ENCODE measurements around the gene TRIM59. TPM values are rescaled to one million over a fixed set of nuclear protein-coding genes. Genes with fewer than 3 reads are reported as not detected.

Gene TRIM59
- total and polyA plus RNA-seq, 3 donors from 2014 or later = 9.1 to 20.6 (median 13.9) TPM

DNA sequence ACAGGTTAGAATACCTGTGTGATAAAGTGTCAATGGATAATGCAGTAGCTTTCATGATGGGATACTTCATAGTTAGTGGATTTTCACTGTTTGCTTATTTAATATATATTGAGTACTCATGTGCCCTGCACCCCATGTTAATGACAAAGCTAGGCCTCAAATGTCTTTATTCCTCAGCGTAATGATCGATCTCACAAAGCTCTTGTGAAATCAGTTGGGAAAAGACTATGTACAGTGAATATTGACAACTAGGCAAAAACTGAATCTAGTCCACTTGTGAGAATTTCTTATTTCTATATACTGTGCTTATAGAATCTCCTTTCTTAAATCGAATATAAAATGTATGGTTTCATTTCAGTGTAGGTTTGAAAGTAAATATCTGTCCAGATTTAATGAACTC lies 32.3 kb downstream of the TRIM59 start:
- H3K36me3 ChIP-seq (ENCODE audit: low read depth, missing control alignments) = no peaks in the 10 kb centered on the region
- no peaks in the 10 kb centered on the region for H3K4me1 ChIP-seq
- H3K4me3 ChIP-seq = no peak overlapping the region
- intact Hi-C loops (cut with DNase I; ENCODE audit: low total_unique reads) = no loop called here
- 57 to 80% methylated on average over 3 of the region's 3 CpGs for WGBS, 2 donors
- no peak overlapping the region for H3K27ac ChIP-seq
- H3K27me3 ChIP-seq = no peaks in the 10 kb centered on the region
- H3K9me3 ChIP-seq = no peaks in the 10 kb centered on the region
- TF ChIP-seq POLR2A (IDR thresholded peaks at IDR 0.05) (no peak), CTCF (IDR thresholded peaks at IDR 0.05) (no peak)
- DNase-seq = no peak

DNA sequence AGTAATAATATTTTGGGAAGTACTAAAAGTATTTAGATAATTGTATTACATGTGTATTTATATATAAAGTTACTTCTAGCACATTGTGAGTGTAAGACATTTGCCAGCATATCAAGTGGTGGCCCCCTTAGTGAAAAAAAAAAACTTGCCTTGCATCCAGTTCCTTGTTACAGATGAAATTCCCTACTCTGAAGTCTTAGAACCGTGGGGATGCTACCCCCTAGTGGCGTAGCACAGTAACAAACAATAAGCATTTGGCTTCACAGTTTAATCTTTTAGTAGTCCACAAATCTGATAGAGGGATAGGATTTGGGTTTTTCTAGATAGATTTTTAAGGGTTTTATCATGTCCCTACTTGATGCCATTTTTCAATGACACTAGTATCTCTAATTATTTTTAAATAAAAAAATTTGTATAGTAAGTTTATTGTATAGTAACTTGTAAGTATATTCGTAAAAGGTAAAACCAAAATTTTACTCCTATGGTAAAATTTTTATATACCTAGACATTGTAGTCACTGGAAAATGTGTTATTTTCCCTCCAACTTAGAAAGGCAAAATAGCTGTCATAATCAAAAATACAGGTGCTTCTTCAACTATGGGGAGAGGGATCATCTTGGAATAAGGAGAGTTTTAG lies 35.9 kb downstream of the TRIM59 start:
- Histone ChIP-seq H3K9me3 (no peaks in the 10 kb centered on the region), H3K4me1 (peaks cover 4% of the 10 kb centered on the region), H3K4me3 (no peak overlapping the region), H3K27ac (no peak overlapping the region), H3K27me3 (no peaks in the 10 kb centered on the region), H3K36me3 (ENCODE audit: low read depth, missing control alignments) (no peaks in the 10 kb centered on the region)
- TF ChIP-seq CTCF (IDR thresholded peaks at IDR 0.05) (peak; percentile 57 to 89 (median 77)), POLR2A (IDR thresholded peaks at IDR 0.05) (no peak)
- peak; percentile 61 for DNase-seq
- 52 to 57% methylated on average over 3 of the region's 3 CpGs for WGBS, 2 donors
- intact Hi-C loops (cut with DNase I; ENCODE audit: low total_unique reads) = no loop called here

- no peak for TF ChIP-seq POLR2A (IDR thresholded peaks at IDR 0.05)
- intact Hi-C loops (cut with DNase I; ENCODE audit: low total_unique reads) = no loop called here
- 39 to 82% methylated on average over 1 of the region's 1 CpG for WGBS, 2 donors
- no peaks in the 10 kb centered on the region for H3K27me3 ChIP-seq
- no peaks in the 10 kb centered on the region for H3K9me3 ChIP-seq
- DNase-seq = no peak
- H3K4me1 ChIP-seq = peaks cover 4% of the 10 kb centered on the region
- no peaks in the 10 kb centered on the region for H3K36me3 ChIP-seq (ENCODE audit: low read depth, missing control alignments)
- no peak overlapping the region for H3K27ac ChIP-seq
- H3K4me3 ChIP-seq = no peak overlapping the region
These were observed 37.1 kb downstream of the TRIM59 start for GRCh38 chr3:160412477-160412876.

GRCh38 chr3:160409812-160410610 lies 39.6 kb downstream of the TRIM59 start:
- 70 to 71% methylated on average over 10 of the region's 10 CpGs for WGBS, 2 donors
- H3K27me3 ChIP-seq = no peaks in the 10 kb centered on the region
- peaks cover 4% of the 10 kb centered on the region for H3K4me1 ChIP-seq
- no peak overlapping the region for H3K27ac ChIP-seq
- TF ChIP-seq POLR2A (IDR thresholded peaks at IDR 0.05) (no peak), CTCF (IDR thresholded peaks at IDR 0.05) (no peak)
- intact Hi-C loops (cut with DNase I; ENCODE audit: low total_unique reads) = no loop called here
- H3K4me3 ChIP-seq = no peak overlapping the region
- DNase-seq = no peak
- H3K36me3 ChIP-seq (ENCODE audit: low read depth, missing control alignments) = no peaks in the 10 kb centered on the region
- no peaks in the 10 kb centered on the region for H3K9me3 ChIP-seq

DNA sequence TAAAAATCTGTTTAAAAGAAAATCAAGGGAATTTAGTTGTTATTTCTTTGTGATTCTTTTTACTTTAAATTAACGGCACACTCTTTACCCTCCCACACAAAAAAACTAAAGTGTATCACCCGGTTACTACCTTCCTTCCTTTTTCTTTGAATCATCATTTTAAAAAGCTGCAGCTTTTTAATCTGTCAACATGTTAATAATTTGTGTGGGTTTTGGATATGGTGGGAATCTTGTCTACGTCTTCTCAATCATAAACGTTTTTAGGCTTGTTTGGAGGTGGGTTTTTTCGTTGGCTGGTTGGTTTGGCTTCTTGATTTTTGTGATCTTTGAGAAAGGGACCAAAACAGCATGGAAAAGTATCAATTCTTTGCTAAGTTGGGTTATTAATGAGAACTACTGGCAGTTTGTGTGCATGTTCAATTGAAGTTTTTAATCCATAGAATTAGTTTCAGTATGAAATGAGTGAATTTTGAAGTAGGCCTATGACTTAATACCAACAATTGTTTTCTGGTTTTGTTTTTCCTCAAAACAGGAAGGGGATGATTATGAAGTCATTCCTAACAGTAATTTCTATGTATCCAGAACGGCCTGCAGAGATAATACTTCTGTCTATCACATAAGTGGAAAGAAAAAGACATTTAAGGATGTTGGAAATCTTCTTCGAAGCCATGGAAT lies 45.7 kb downstream of the TRIM59 start:
- DNase-seq = no peak
- Histone ChIP-seq H3K36me3 (ENCODE audit: low read depth, missing control alignments) (no peaks in the 10 kb centered on the region), H3K27me3 (no peaks in the 10 kb centered on the region), H3K4me1 (no peaks in the 10 kb centered on the region), H3K4me3 (no peak overlapping the region), H3K27ac (peak overlapping the region; percentile 93 to 95), H3K9me3 (no peaks in the 10 kb centered on the region)
- 46 to 48% methylated on average over 7 of the region's 7 CpGs for WGBS, 2 donors
- intact Hi-C loops (cut with DNase I; ENCODE audit: low total_unique reads) = no loop called here
- TF ChIP-seq CTCF (IDR thresholded peaks at IDR 0.05) (no peak), POLR2A (IDR thresholded peaks at IDR 0.05) (no peak)

Measured in testis (tissue), 3 donors.